OCI-LY3 (cell line): ENCODE measurements around the gene INTS6L.

Experiments
- CTCF ChIP-seq: fragments of 200-600, 300-600 bp; sonication (generic); IDR thresholded peaks from 2 replicates; pipeline ENCODE4 v1.5.1; 2014; ENCODE audit warnings: antibody characterized with exemption, low read length, low read depth
- EZH2phosphoT487 ChIP-seq: fragments of 200-600 bp; shearing (Covaris generic); IDR thresholded peaks from 2 replicates; pipeline ENCODE4 v1.6.1; 2018; ENCODE audit warnings: antibody characterized with exemption, mixed run types, low read depth

DNA sequence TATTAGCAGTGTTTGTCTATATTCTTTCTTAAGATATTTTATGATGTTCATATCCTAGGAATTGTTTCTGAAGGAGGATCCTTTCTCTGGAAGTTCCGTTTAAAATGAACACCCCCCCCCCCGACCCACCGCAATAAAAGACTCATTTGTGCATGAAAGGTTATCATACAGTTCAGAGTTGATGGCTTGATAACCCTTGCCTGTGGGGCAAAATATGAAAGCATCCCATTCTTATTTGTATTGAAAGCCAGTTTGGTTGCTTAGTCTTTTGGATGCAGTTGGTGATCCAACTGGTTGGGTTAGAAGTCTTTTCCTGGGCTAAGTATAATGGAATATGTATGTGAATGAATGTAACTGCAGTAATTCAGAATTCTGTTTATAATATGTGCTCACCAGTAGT is 8.3 kb downstream of the INTS6L start:
- TF ChIP-seq CTCF (no peak), EZH2phosphoT487 (no peak)
